Mesendoderm (in vitro differentiated cells): ENCODE data around the gene GNA15.
"Not testable (repeated sequence)": the region's sequence is repeated elsewhere in the genome, so short reads cannot be mapped to it uniquely, and the experiment has no call there.

ENCODE experiments used
- DNase-seq: peaks from one replicate; pipeline ENCODE4 v3.0.0; 2013
- H2AK5ac ChIP-seq: 2 replicates; pipeline ENCODE4 v1.6.1; 2013; ENCODE audit warnings: low read length, inconsistent platforms
- H2BK120ac ChIP-seq: 2 replicates; pipeline ENCODE4 v1.6.1; 2013; ENCODE audit warnings: low read depth, mild to moderate bottlenecking, low read length, moderate library complexity, mixed read lengths
- H2BK15ac ChIP-seq: replicated peaks from 2 replicates; pipeline ENCODE4 v1.6.1; 2013; ENCODE audit warnings: low read depth, mild to moderate bottlenecking, moderate library complexity
- H2BK5ac ChIP-seq: 2 replicates; pipeline ENCODE4 v1.6.1; 2013; ENCODE audit warnings: low read length, inconsistent platforms
- H3K18ac ChIP-seq: 2 replicates; pipeline ENCODE4 v1.6.1; 2013; ENCODE audit warnings: mild to moderate bottlenecking, low read length, mixed read lengths
- H3K23ac ChIP-seq: one replicate; pipeline ENCODE4 v1.6.1; 2013; ENCODE audit warnings: low read length
- H3K27ac ChIP-seq: 2 replicates; pipeline ENCODE4 v1.5.1; 2013; ENCODE audit warnings: low read depth, mild to moderate bottlenecking, inconsistent platforms, low read length, moderate library complexity
- H3K27me3 ChIP-seq: 2 replicates; pipeline ENCODE4 v1.6.1; 2013; ENCODE audit warnings: low read length, control low read depth, mild to moderate bottlenecking, inconsistent platforms; ENCODE audit not compliant: insufficient read depth, poor library complexity
- H3K36me3 ChIP-seq: 2 replicates; pipeline ENCODE4 v1.6.1; 2013; ENCODE audit warnings: low read length, inconsistent platforms; ENCODE audit not compliant: control insufficient read depth, insufficient read depth
- H3K4ac ChIP-seq: one replicate; pipeline ENCODE4 v1.6.1; 2013; ENCODE audit warnings: low read depth, mild to moderate bottlenecking, low read length, moderate library complexity
- H3K4me1 ChIP-seq: 2 replicates; pipeline ENCODE4 v1.6.1; 2013; ENCODE audit warnings: low read depth, low read length, inconsistent platforms; ENCODE audit not compliant: control insufficient read depth
- H3K4me2 ChIP-seq: 2 replicates; pipeline ENCODE4 v1.6.1; 2013; ENCODE audit warnings: low read length
- H3K4me3 ChIP-seq: 2 replicates; pipeline ENCODE4 v1.5.1; 2013; ENCODE audit warnings: mild to moderate bottlenecking, low read length
- H3K56ac ChIP-seq: one replicate; pipeline ENCODE4 v1.6.1; 2013; ENCODE audit warnings: low read length
- H3K79me1 ChIP-seq: 2 replicates; pipeline ENCODE4 v1.6.1; 2013; ENCODE audit warnings: low read length, inconsistent platforms
- H3K79me2 ChIP-seq: 2 replicates; pipeline ENCODE4 v1.6.1; 2013; ENCODE audit warnings: mild to moderate bottlenecking, low read length; ENCODE audit not compliant: control insufficient read depth, insufficient read depth
- H3K9ac ChIP-seq: 2 replicates; pipeline ENCODE4 v1.6.1; 2013; ENCODE audit warnings: low read length, inconsistent platforms
- H4K5ac ChIP-seq: one replicate; pipeline ENCODE4 v1.6.1; 2013; ENCODE audit warnings: low read length
- H4K8ac ChIP-seq: one replicate; pipeline ENCODE4 v1.6.1; 2013; ENCODE audit warnings: low read depth, mild to moderate bottlenecking, control low read depth, low read length, moderate library complexity
- WGBS: extraction: QIAGEN DNeasy Blood & Tissue Kit; methylation state at CpG from one replicate; pipeline ENCODE4 v1.1.7; 2013; ENCODE audit warnings: low lambda C conversion rate, missing lambda C conversion rate; ENCODE audit not compliant: insufficient coverage; ENCODE audit errors: extremely low coverage; 5-methylcytosine and 5-hydroxymethylcytosine counted together

The GNA15 gene

DNA sequence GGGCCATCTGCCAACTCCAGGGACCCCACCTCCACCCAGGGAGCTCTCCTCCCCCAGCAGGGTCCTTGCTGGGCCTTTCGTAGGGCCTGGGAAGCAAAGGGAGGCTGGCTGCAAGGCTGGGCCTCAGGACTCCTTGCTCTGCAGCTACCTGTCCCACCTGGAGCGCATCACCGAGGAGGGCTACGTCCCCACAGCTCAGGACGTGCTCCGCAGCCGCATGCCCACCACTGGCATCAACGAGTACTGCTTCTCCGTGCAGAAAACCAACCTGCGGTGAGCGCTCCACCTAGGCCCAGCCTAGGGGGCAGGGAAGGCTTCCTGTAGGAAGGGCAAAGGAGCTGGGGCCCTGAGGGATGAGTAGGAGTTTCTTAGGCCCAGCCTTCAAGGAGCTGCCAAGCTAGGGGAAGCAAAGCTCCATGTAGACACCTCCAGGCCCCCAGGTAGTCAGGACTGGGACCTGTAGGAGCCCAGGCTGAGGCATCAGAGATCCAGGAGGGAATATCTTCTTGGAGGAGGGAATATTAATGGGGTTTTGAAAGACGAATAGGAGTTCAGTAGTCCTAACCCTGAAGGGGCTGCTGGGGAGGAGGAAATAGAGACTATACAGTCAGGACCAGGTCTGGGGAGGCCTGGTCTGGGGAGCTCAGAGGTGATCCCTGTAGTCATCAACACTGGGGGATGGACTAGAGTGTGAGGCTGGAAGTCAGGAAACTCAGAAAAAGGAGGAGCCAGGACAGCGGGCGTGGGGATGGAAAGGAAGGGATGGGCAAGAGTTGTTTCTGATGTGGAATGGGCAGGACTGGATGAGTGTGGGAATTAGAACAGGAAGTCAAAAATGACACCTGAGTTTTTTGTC, 16.0 kb downstream of the GNA15 start:
- H3K18ac ChIP-seq = no peak overlapping the region
- H3K79me2 ChIP-seq = no peaks in the 10 kb centered on the region
- no peak overlapping the region for H3K9ac ChIP-seq
- no peaks in the 10 kb centered on the region for H3K27me3 ChIP-seq
- no peak overlapping the region for H2BK15ac ChIP-seq
- H4K5ac ChIP-seq = no peak overlapping the region
- no peak overlapping the region for H3K56ac ChIP-seq
- no peak overlapping the region for H3K4me3 ChIP-seq
- H4K8ac ChIP-seq = no peak overlapping the region
- WGBS = no CpG with 5 or more reads among the region's 14 CpGs
- H3K27ac ChIP-seq = no peak overlapping the region
- H3K4me1 ChIP-seq = no peaks in the 10 kb centered on the region
- no peak overlapping the region for H2BK5ac ChIP-seq
- no peak overlapping the region for H3K4me2 ChIP-seq
- no peaks in the 10 kb centered on the region for H3K36me3 ChIP-seq
- no peak overlapping the region for H2AK5ac ChIP-seq
- no peak overlapping the region for H2BK120ac ChIP-seq
- H3K79me1 ChIP-seq = no peaks in the 10 kb centered on the region
- no peak overlapping the region for H3K4ac ChIP-seq
- DNase-seq = no peak
- H3K23ac ChIP-seq = no peak overlapping the region

DNA sequence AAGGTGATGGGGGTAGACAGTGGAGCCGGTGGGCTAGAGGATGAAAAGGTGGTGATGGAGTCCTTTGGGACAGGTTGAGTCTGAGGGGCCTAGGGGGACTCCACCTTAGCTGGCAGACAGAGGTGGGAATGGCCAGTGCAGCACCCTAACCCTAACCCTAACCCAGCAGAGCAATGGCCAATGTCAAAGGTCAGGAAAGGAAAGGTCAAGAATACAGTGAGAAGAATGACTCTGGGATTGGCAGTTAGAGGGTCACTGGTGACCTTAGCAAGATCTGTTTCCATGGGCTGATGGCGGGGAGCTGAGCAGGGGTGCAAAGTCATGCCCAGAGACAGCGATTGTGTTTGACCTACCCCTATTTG, 16.6 kb downstream of the GNA15 start:
- Histone ChIP-seq H2BK15ac (no peak overlapping the region), H2AK5ac (no peak overlapping the region), H3K4ac (no peak overlapping the region), H3K9ac (no peak overlapping the region), H3K56ac (no peak overlapping the region), H3K27me3 (no peaks in the 10 kb centered on the region), H2BK120ac (no peak overlapping the region), H3K79me2 (no peaks in the 10 kb centered on the region), H3K27ac (no peak overlapping the region), H3K4me3 (no peak overlapping the region), H3K79me1 (no peaks in the 10 kb centered on the region), H3K18ac (no peak overlapping the region), H4K8ac (no peak overlapping the region), H3K36me3 (no peaks in the 10 kb centered on the region), H3K4me1 (no peaks in the 10 kb centered on the region), H2BK5ac (no peak overlapping the region), H4K5ac (no peak overlapping the region), H3K4me2 (no peak overlapping the region), H3K23ac (no peak overlapping the region)
- no CpG with 5 or more reads among the region's 3 CpGs for WGBS
- no peak for DNase-seq

DNA sequence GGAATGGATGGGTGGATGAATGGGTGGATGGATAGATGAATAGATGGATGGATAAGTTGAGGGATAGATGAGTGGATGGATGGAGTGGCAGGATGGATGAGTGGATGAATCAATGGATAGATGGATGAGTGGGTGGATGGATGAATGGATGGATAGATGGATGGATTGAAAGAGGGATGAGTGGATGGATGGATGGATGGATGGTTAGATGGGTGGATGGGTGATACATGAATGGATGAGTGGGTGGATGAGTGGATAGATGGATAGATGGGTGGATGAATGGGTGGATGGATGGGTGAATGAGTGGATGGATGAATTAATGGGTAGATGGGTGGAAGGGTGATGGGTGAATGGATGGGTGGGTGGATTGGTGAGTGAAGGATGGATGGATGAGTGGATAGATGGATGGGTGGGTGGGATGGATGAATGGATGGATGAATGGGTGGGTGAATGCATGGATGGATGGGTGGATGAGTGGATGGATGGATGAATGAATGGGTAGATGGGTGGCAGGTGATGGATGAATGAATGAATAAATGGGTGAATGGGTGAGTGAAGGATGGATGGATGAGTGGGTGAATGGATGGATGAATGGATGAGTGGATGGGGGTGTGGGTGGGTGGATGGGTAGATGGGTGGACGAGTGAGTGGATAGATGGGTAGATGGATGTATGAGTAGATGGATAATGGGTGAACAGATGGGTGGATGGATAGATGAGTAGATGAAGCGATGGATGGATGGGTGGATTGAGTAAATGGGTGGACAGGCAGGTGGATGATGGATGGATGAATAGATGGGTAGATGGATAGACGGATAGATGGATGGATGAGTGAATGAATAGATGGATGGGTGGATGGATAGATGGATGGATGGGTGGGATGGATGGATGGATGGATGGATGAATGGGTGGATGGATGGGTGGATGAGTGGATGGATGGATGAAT, 17.7 kb downstream of the GNA15 start:
- H2BK120ac ChIP-seq = no peak overlapping the region
- no peak overlapping the region for H2BK5ac ChIP-seq
- H3K56ac ChIP-seq = no peak overlapping the region
- no peak overlapping the region for H3K23ac ChIP-seq
- no peaks in the 10 kb centered on the region for H3K27me3 ChIP-seq
- H3K79me1 ChIP-seq = no peaks in the 10 kb centered on the region
- no peak overlapping the region for H3K4me2 ChIP-seq
- H2AK5ac ChIP-seq = no peak overlapping the region
- H3K18ac ChIP-seq = no peak overlapping the region
- H3K9ac ChIP-seq = no peak overlapping the region
- WGBS = 83% methylated on average over 1 of the region's 3 CpGs
- H4K8ac ChIP-seq = no peak overlapping the region
- no peak overlapping the region for H2BK15ac ChIP-seq
- no peaks in the 10 kb centered on the region for H3K36me3 ChIP-seq
- H3K4me3 ChIP-seq = no peak overlapping the region
- H3K4ac ChIP-seq = no peak overlapping the region
- H3K79me2 ChIP-seq = no peaks in the 10 kb centered on the region
- H3K4me1 ChIP-seq = no peaks in the 10 kb centered on the region
- no peak overlapping the region for H3K27ac ChIP-seq
- no peak for DNase-seq
- H4K5ac ChIP-seq = no peak overlapping the region

DNA sequence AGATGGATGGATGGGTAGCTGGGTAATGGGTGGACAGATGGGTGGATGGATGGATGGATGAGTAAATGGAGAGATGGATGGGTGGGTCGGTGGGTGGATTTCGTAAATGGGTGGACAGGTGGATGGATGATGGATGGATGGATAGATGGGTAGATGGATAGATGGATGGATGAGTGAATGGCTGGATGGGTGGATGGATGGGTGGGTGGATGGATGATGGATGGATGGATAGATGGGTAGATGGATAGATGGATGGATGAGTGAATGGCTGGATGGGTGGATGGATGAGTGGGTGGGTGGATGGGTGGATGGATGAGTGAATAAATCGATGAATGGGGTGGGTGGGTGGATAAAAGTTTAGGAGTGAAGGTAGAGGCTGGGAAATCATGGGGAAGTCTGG, 18.6 kb downstream of the GNA15 start:
- H2BK5ac ChIP-seq, H2AK5ac ChIP-seq, H3K27ac ChIP-seq, H3K9ac ChIP-seq, H3K23ac ChIP-seq, H3K18ac ChIP-seq, H3K27me3 ChIP-seq, H4K8ac ChIP-seq, H3K79me2 ChIP-seq, H3K56ac ChIP-seq, H3K4me2 ChIP-seq, H3K4me1 ChIP-seq, H4K5ac ChIP-seq, DNase-seq, H3K4ac ChIP-seq, H2BK15ac ChIP-seq, H2BK120ac ChIP-seq, H3K4me3 ChIP-seq, H3K79me1 ChIP-seq, H3K36me3 ChIP-seq: not testable (repeated sequence)
- 100% methylated on average over 2 of the region's 3 CpGs for WGBS

DNA sequence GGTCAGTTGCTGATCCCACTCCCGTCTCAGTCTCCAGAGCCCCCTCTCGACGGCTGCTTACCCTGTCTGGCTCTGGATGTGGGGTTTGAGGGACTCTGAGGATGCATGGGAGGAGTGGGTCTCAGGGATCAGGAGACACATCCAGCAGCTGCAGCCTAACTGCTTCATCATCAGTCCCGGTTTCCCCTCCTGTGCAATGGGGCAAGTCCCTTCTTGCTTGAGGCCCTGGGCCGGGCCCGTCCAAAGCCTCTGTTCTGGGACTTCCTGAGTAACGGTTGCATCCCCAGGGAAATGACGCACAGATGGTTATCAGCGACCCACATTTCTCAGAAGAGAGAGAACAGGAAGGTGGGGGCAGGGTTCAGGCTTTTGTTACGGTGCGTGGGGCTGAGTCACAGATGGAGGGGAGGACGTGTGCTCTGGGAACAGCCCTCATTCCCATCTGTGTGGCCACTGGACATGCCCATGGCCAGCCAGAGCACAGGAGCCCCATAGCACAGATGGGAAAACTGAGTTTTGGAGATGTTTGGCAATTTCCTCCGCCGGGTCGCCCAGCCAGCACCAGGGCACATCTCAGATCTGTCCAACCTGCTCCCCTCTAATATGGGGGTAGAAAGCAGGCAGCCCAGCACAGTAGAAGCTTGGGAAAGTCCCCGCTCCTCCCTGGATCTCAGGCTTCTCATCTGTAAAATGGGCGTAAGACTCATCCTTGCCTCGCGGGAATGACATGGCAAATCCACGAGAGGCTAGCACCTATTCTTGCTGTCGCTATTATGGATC, 19.3 kb downstream of the GNA15 start:
- no peaks in the 10 kb centered on the region for H3K79me2 ChIP-seq
- no peaks in the 10 kb centered on the region for H3K4me1 ChIP-seq
- no peak overlapping the region for H2BK120ac ChIP-seq
- H3K18ac ChIP-seq = no peak overlapping the region
- H4K5ac ChIP-seq = no peak overlapping the region
- H2BK15ac ChIP-seq = no peak overlapping the region
- H3K79me1 ChIP-seq = no peaks in the 10 kb centered on the region
- DNase-seq = peak; percentile 74
- no peak overlapping the region for H3K27ac ChIP-seq
- H2AK5ac ChIP-seq = no peak overlapping the region
- H3K36me3 ChIP-seq = no peaks in the 10 kb centered on the region
- H3K56ac ChIP-seq = no peak overlapping the region
- H3K9ac ChIP-seq = no peak overlapping the region
- no peaks in the 10 kb centered on the region for H3K27me3 ChIP-seq
- H2BK5ac ChIP-seq = no peak overlapping the region
- H3K4me3 ChIP-seq = no peak overlapping the region
- H3K4ac ChIP-seq = no peak overlapping the region
- no peak overlapping the region for H4K8ac ChIP-seq
- WGBS = no CpG with 5 or more reads among the region's 21 CpGs
- no peak overlapping the region for H3K4me2 ChIP-seq
- no peak overlapping the region for H3K23ac ChIP-seq
